Activated gamma-delta T cell treated with anti-CD3 and anti-CD28 coated beads, Interleukin-2, amount 50 U/mL, for 16 hours (primary cell): ENCODE data around the gene ASIC2.

Experiments used
- DNase-seq: peaks from one replicate; pipeline ENCODE4 v3.0.0-alpha.2; 2020; ENCODE audit warnings: low read depth

Gene ASIC2

GRCh38 chr17:33204156-33204555 lies 88.9 kb downstream of the ASIC2 start:
- DNase-seq = no peak

GRCh38 chr17:33202796-33203495 lies 90.1 kb downstream of the ASIC2 start:
- no peak for DNase-seq

- DNase-seq = no peak
Measured at GRCh38 chr17:33202021-33202420, 91.1 kb downstream of the ASIC2 start.

GRCh38 chr17:33201283-33201682 lies 91.8 kb downstream of the ASIC2 start:
- no peak for DNase-seq

- DNase-seq = no peak
Measured at GRCh38 chr17:33200587-33200986, 92.5 kb downstream of the ASIC2 start.

- no peak for DNase-seq
Measured at GRCh38 chr17:33199571-33200510, 93.3 kb downstream of the ASIC2 start.

- DNase-seq = no peak
Measured at GRCh38 chr17:33198954-33199353, 94.1 kb downstream of the ASIC2 start.

- no peak for DNase-seq
Measured at GRCh38 chr17:33197342-33197741, 95.8 kb downstream of the ASIC2 start.

- DNase-seq = no peak
Measured at GRCh38 chr17:33196883-33197282, 96.2 kb downstream of the ASIC2 start.

GRCh38 chr17:33192951-33193911 lies 99.9 kb downstream of the ASIC2 start:
- no peak for DNase-seq

GRCh38 chr17:33183487-33184026 lies 109.5 kb downstream of the ASIC2 start:
- no peak for DNase-seq

- DNase-seq = no peak
Measured at GRCh38 chr17:33179151-33179550, 113.9 kb downstream of the ASIC2 start.

- no peak for DNase-seq
Measured at GRCh38 chr17:33178681-33179080, 114.4 kb downstream of the ASIC2 start.

- no peak for DNase-seq
Measured at GRCh38 chr17:33175562-33175961, 117.5 kb downstream of the ASIC2 start.

GRCh38 chr17:33171931-33172330 lies 121.2 kb downstream of the ASIC2 start:
- no peak for DNase-seq

GRCh38 chr17:33169580-33170285 lies 123.4 kb downstream of the ASIC2 start:
- DNase-seq = no peak

- DNase-seq = no peak
Measured at GRCh38 chr17:33167736-33168135, 125.4 kb downstream of the ASIC2 start.

GRCh38 chr17:33166472-33166871 lies 126.6 kb downstream of the ASIC2 start:
- DNase-seq = no peak

GRCh38 chr17:33164169-33164881 lies 128.8 kb downstream of the ASIC2 start:
- no peak for DNase-seq

GRCh38 chr17:33163533-33164168 lies 129.4 kb downstream of the ASIC2 start:
- DNase-seq = no peak
